ENCODE measurements around the gene SPACA7.
"Not testable (repeated sequence)": the region's sequence is repeated elsewhere in the genome, so short reads cannot be mapped to it uniquely, and the experiment has no call there.

The SPACA7 gene

GRCh38 chr13:112348642-112349345 lies 27.4 kb upstream of the SPACA7 start:
- FAIRE-seq (no peak), DNase-seq (ENCODE audit: extremely low spot score, insufficient read length, low read depth) (no peak)

- no peak for FAIRE-seq
Measured at GRCh38 chr13:112349681-112350080, 26.5 kb upstream of the SPACA7 start.

GRCh38 chr13:112350300-112350699 lies 25.9 kb upstream of the SPACA7 start:
- FAIRE-seq, result no peak
- no peak for DNase-seq (ENCODE audit: extremely low spot score, insufficient read length, low read depth)

More at GRCh38 chr13:112349681-112350080, 26.5 kb upstream of the SPACA7 start:
- DNase-seq (ENCODE audit: extremely low spot score, insufficient read length, low read depth), result no peak

DNA sequence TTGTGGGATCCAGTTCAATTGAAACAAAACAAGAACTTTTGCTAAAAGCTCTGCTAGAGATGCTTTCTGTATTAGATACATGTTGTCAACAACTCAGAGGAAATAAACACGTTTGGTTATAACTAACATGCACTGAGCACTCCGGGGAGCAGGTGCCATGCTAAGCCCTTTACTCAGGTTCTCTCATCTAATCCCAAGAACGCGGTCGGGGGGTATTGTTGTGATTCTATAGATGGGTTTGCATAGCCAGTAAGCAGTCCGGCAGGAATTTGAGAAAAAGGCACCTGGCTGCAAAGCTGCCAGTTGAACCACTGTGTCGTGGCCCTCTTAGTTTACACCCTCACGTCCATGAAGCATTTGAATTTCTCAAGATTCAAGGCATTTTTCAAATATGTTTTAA lies 24.3 kb upstream of the SPACA7 start:
- FAIRE-seq (no peak), DNase-seq (ENCODE audit: extremely low spot score, insufficient read length, low read depth) (no peak)

- no peak for FAIRE-seq
- no peak for DNase-seq (ENCODE audit: extremely low spot score, insufficient read length, low read depth)
Measured at GRCh38 chr13:112353856-112354255, 22.3 kb upstream of the SPACA7 start.

DNA sequence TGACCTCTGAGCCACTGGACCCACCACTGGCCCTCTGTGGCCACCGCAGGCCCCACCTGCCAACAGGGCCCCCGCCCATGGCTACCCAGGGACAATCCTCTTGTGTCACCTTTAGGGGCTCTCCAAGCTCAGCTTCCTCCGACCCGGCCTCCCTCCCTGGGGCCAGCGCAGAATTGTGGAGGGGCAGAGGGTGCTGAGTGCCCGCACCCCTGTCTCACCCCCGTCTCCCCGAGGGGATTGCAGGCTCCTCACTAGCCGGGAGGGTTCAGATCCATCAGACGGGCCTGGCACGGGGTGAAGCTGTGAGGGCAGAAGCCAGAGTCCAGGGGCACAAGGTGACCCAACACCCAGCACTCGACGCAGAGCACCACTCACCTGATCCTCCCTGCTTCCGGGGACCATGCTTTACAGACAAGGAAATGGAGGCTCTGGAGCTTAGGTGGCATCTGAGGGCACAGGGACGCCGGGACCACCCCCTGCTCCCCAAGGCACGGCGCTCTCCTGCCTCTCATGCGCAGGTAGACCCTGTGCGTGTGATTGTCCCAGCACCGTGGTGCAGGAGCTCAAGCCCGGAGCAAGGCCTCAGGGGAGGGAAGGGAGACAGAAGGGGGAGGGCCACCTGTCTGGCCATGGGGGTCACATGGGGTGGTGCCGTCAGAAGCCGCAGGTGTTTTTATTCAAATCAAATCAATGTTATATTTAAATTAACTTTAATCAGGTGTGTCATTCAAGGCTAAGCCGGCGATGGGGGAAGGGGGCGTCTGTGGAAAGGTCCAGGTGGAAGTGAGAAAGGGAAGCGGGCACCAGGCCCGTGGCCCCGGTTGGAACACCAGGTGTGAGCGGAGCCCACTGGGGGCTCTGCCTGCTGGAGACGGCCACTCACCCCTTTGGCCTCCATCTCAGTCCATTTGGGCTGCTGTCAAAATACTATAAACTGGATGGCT lies 21.6 kb upstream of the SPACA7 start:
- DNase-seq (ENCODE audit: extremely low spot score, insufficient read length, low read depth) (no peak), FAIRE-seq (no peak)

- FAIRE-seq, result no peak
- no peak for DNase-seq (ENCODE audit: extremely low spot score, insufficient read length, low read depth)
Measured at GRCh38 chr13:112355274-112355838, 20.8 kb upstream of the SPACA7 start.

DNA sequence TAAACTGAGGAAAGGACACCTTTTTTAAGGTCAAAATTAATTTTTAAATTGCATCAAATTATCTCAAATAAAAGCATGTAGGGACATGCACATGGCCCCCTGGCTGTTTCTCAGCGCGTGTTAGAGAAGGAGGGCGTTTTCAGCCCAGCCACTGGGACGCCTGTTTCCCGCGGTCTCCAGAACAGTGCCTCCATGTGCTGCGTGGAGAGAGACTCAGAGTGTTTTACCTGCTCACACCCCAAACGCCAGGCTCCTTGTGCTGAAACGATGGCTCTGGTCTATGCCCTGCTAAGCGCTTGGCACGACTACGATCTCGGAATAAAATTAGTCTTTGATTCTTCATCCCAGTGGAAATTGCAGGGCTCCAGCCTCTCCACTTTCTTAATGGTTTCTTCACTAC lies 20.0 kb upstream of the SPACA7 start:
- no peak for DNase-seq (ENCODE audit: extremely low spot score, insufficient read length, low read depth)
- no peak for FAIRE-seq

- FAIRE-seq, result no peak
Measured at GRCh38 chr13:112358156-112358555, 18.0 kb upstream of the SPACA7 start.

GRCh38 chr13:112362021-112362420 lies 14.1 kb upstream of the SPACA7 start:
- FAIRE-seq, result no peak

More at GRCh38 chr13:112358156-112358555, 18.0 kb upstream of the SPACA7 start:
- DNase-seq (ENCODE audit: extremely low spot score, insufficient read length, low read depth), result no peak

DNA sequence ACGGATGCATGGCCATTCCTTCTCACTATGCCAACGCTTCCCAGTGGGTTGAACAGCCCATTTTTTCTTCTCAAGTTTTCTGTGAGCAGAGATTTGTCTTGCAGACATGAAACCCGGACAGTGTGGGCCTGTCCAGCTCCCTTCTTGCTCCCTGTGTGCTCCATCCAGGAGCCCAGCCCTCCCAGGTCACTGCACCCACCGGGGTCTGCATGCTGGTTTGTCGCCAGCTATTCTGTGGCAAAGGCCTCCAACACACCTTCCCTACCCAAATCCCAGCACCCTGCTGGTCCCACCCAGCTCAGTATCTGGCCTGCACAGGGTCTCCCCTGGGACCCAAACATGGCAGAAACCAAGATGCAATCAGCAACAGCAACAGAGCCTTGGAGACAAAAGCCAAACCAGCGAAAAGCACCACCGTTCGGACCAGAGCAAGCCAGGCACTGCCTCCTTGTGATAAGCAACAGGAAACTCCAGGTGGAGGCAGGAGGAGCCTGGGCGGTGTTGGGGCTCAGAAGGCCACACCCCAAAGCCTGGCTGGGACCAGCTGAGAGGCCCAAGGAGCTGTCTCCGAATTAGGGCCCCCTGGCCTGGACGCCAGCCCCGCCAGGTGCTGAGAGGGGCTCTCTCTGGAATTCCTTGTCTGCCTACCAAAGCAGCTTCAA lies 12.2 kb upstream of the SPACA7 start:
- DNase-seq (ENCODE audit: extremely low spot score, insufficient read length, low read depth), result no peak
- no peak for FAIRE-seq

More at GRCh38 chr13:112362021-112362420, 14.1 kb upstream of the SPACA7 start:
- DNase-seq (ENCODE audit: extremely low spot score, insufficient read length, low read depth), result no peak

DNA sequence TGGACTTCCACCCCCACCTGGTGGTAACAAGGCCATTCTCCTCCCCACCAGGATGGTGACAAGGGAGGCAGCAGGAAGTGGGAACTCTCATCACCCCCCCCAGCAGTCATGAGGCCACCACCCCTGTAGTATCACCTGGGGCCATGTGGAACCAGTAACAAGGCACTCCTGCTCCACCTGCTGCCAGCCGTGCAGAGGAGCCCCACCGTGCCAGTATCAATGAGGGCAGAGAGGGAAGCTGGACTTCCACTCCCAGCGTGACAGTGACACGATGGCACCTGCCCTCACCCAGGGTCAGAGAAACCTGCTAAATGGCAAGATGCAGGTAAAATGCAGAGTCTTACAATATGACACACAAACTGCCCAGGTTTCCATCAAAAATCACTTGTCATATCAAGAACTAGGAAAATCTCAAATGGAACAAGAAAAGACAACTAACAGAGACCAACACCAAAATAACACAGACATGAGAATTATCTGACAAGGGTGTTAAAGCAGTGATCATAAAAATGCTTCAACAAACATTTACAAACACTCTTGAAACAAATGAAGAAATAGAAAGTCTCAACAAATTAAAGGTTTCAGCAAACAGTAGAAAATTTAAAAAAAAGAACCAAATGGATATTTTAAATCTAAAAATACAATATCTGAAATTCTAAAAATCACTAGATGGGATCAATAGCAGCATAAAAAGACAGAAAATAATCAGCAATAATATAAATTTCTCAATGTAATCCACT lies 9.1 kb upstream of the SPACA7 start:
- no peak for FAIRE-seq

GRCh38 chr13:112368883-112369282 lies 7.3 kb upstream of the SPACA7 start:
- FAIRE-seq (no peak), DNase-seq (ENCODE audit: extremely low spot score, insufficient read length, low read depth) (no peak)

More for the DNA sequence above, 9.1 kb upstream of the SPACA7 start:
- DNase-seq (ENCODE audit: extremely low spot score, insufficient read length, low read depth), result no peak

DNA sequence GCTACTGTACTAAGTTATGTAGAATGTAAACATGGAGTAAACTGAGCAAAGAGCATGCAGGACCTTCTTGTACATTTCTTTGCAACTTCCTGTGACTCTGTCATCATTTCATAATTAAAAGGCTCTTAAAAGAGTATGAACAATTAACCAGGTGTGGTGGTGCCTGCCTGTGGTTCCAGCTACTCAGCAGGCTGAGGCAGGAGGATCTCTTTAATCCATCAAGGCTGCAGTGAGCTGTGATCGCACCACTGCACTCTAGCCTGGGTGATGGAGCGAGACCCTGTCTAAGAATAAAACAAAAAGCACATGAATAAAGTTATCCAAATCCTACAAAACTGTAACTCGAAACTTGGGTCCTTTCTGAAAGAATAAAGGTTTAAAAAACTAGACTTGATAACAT lies 5.8 kb upstream of the SPACA7 start:
- no peak for FAIRE-seq

GRCh38 chr13:112374271-112374670 lies 1.9 kb upstream of the SPACA7 start:
- DNase-seq (ENCODE audit: extremely low spot score, insufficient read length, low read depth) (no peak), FAIRE-seq (no peak)

More for the DNA sequence above, 5.8 kb upstream of the SPACA7 start:
- DNase-seq (ENCODE audit: extremely low spot score, insufficient read length, low read depth), result no peak

DNA sequence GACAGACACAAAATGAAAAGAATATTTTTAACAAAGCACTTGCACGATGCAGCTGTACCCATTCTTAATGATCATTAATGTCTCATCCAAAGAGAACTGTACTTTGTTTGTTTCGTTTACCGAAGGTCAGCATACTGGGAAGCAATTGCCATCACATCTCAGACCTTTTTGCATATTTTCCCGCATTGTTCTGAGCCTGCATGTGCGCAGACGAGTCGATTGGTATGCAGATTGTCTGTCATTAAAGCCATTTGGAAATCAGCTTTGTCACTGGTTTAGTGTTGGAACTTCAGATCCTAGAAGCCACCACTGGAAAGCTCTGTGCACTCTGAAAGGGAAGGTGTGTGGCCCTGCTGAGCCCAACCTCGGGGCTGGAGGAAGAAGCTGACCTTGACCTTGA lies 15.6 kb downstream of the SPACA7 start:
- no peak for FAIRE-seq
- DNase-seq (ENCODE audit: extremely low spot score, insufficient read length, low read depth), result no peak

DNA sequence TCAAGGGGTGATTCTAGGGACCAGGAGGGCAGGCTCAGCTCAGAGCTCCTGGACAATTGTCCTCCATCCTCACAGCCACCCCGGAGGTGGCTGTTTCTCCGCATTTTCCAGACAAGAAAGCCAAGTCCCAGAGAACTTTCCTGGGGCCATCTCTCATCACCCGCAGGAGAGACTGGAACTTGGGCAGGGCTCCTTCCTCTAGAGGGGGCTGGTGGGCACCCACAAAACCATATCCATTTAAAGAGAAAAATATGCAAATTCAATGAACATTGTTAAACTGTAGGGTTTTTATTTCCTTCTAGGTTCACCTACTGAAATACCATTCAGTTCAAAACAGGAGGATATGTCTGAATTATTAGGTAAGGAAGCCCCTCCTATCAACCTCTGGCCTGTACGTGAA lies 16.6 kb downstream of the SPACA7 start:
- DNase-seq (ENCODE audit: extremely low spot score, insufficient read length, low read depth), result no peak
- FAIRE-seq, result no peak

- not testable (repeated sequence) for DNase-seq (ENCODE audit: extremely low spot score, insufficient read length, low read depth)
- peak; percentile 38 for FAIRE-seq
Measured at GRCh38 chr13:112395022-112395421, 18.9 kb downstream of the SPACA7 start.

- DNase-seq (ENCODE audit: extremely low spot score, insufficient read length, low read depth); FAIRE-seq: not testable (repeated sequence)
Measured at GRCh38 chr13:112395941-112396340, 19.8 kb downstream of the SPACA7 start.
